Activated CD8-positive, alpha-beta memory T cell treated with anti-CD3 and anti-CD28 coated beads, Interleukin-2, amount 50 U/mL, for 4 hours (primary cell): ENCODE data around the gene ALOX5.
A peak's percentile ranks its signal among the peaks of the same experiment; 100 is the strongest.
"Not testable (repeated sequence)": the region's sequence is repeated elsewhere in the genome, so short reads cannot be mapped to it uniquely, and the experiment has no call there.

Experiments
- DNase-seq: peaks from one replicate; pipeline ENCODE4 v3.0.0-alpha.2; 2020

ALOX5 gene

GRCh38 chr10:45373576-45374349 is at the start of gene ALOX5:
Gene ALOX5 (plus strand): TSS chr10:45374216. CDS start chr10:45374280, 64 bp downstream.
- peak; percentile 30 for DNase-seq

- no peak for DNase-seq
These were observed 48.9 kb upstream of the ALOX5 start for GRCh38 chr10:45325116-45325515.

- not testable (repeated sequence) for DNase-seq
These were observed 47.2 kb upstream of the ALOX5 start for GRCh38 chr10:45326864-45327263.

GRCh38 chr10:45331824-45332223 is 42.2 kb upstream of the ALOX5 start:
- not testable (repeated sequence) for DNase-seq

GRCh38 chr10:45339894-45340293 is 34.1 kb upstream of the ALOX5 start:
- no peak for DNase-seq

- not testable (repeated sequence) for DNase-seq
These were observed 33.6 kb upstream of the ALOX5 start for GRCh38 chr10:45340420-45340819.

- not testable (repeated sequence) for DNase-seq
These were observed 27.2 kb upstream of the ALOX5 start for GRCh38 chr10:45346652-45347335.

GRCh38 chr10:45347464-45347863 is 26.6 kb upstream of the ALOX5 start:
- not testable (repeated sequence) for DNase-seq

GRCh38 chr10:45348196-45348765 is 25.7 kb upstream of the ALOX5 start:
- DNase-seq, result not testable (repeated sequence)

- no peak for DNase-seq
These were observed 20.8 kb upstream of the ALOX5 start for GRCh38 chr10:45353186-45353585.

- no peak for DNase-seq
These were observed 19.8 kb upstream of the ALOX5 start for GRCh38 chr10:45354261-45354660.

- DNase-seq, result no peak
These were observed 18.5 kb upstream of the ALOX5 start for GRCh38 chr10:45355494-45355893.

- not testable (repeated sequence) for DNase-seq
These were observed 15.1 kb upstream of the ALOX5 start for GRCh38 chr10:45358961-45359360.

- not testable (repeated sequence) for DNase-seq
These were observed 11.8 kb upstream of the ALOX5 start for GRCh38 chr10:45361983-45362799.

- not testable (repeated sequence) for DNase-seq
These were observed 6.4 kb upstream of the ALOX5 start for GRCh38 chr10:45367643-45368042.

- no peak for DNase-seq
These were observed 5.8 kb upstream of the ALOX5 start for GRCh38 chr10:45368181-45368580.

- DNase-seq, result no peak
These were observed 3.6 kb upstream of the ALOX5 start for GRCh38 chr10:45370202-45370955.

GRCh38 chr10:45371560-45371959 is 2.5 kb upstream of the ALOX5 start:
- DNase-seq, result no peak

- no peak for DNase-seq
These were observed 1.6 kb upstream of the ALOX5 start for GRCh38 chr10:45372251-45372951.

- DNase-seq, result peak; percentile 34
These were observed 927 bp upstream of the ALOX5 start for GRCh38 chr10:45373003-45373575.
